Stimulated activated effector memory CD8-positive, alpha-beta T cell treated with anti-CD3 and anti-CD28 coated beads, Interleukin-12 subunit alpha, Interleukin-12 subunit beta, amount 100 ng/mL, for 72 hours (primary cell): ENCODE results near the gene SERPINB10.

Source experiments
- ATAC-seq: fragments of 150-1000 bp; cut with Tn5 transposase; 2 replicates; pipeline ENCODE4 v1.10.0; 2021
- DNase-seq, 2 donors: peaks; one replicate each; pipeline ENCODE4 v3.0.0; 2021 to 2022; ENCODE audit warnings: low spot score in 2 of 2
- H3K27ac Mint-ChIP-seq: one replicate; pipeline ENCODE4 v1.8.0; 2022; ENCODE audit warnings: mild to moderate bottlenecking, mixed read lengths
- H3K36me3 Mint-ChIP-seq: one replicate; pipeline ENCODE4 v1.8.0; 2022; ENCODE audit warnings: mild to moderate bottlenecking, mixed read lengths
- H3K4me1 Mint-ChIP-seq: one replicate; pipeline ENCODE4 v1.8.0; 2022; ENCODE audit warnings: mixed read lengths
- H3K4me3 Mint-ChIP-seq: one replicate; pipeline ENCODE4 v1.8.0; 2022; ENCODE audit warnings: mild to moderate bottlenecking, mixed read lengths
- H3K9me3 Mint-ChIP-seq: one replicate; pipeline ENCODE4 v1.8.0; 2022; ENCODE audit warnings: mixed read lengths

SERPINB10 gene

GRCh38 chr18:63953811-63954210 lies 46.1 kb downstream of the SERPINB10 start:
- no peak for ATAC-seq
- peaks cover 15% of the 10 kb centered on the region for H3K36me3 Mint-ChIP-seq
- no peak overlapping the region for H3K27ac Mint-ChIP-seq
- peaks cover 5% of the 10 kb centered on the region for H3K9me3 Mint-ChIP-seq
- no peak overlapping the region for H3K4me3 Mint-ChIP-seq
- no peak for DNase-seq
- H3K4me1 Mint-ChIP-seq: peaks cover 17% of the 10 kb centered on the region

GRCh38 chr18:63956755-63957154 lies 49.0 kb downstream of the SERPINB10 start:
- Mint-ChIP-seq H3K36me3 (peaks cover 15% of the 10 kb centered on the region), H3K4me3 (no peak overlapping the region), H3K9me3 (no peaks in the 10 kb centered on the region), H3K27ac (no peak overlapping the region), H3K4me1 (no peaks in the 10 kb centered on the region)
- DNase-seq (no peak), ATAC-seq (peak; percentile 46)

GRCh38 chr18:63960891-63961290 lies 53.1 kb downstream of the SERPINB10 start:
- ATAC-seq: no peak
- H3K36me3 Mint-ChIP-seq: no peaks in the 10 kb centered on the region

GRCh38 chr18:63961435-63961980 lies 53.8 kb downstream of the SERPINB10 start:
- no peak for ATAC-seq
- Mint-ChIP-seq H3K9me3 (no peaks in the 10 kb centered on the region), H3K4me1 (no peaks in the 10 kb centered on the region), H3K36me3 (no peaks in the 10 kb centered on the region), H3K27ac (no peak overlapping the region), H3K4me3 (no peak overlapping the region)
- DNase-seq: no peak

More at GRCh38 chr18:63960891-63961290, 53.1 kb downstream of the SERPINB10 start:
- H3K4me3 Mint-ChIP-seq: no peak overlapping the region
- no peak overlapping the region for H3K27ac Mint-ChIP-seq
- H3K9me3 Mint-ChIP-seq: no peaks in the 10 kb centered on the region
- no peaks in the 10 kb centered on the region for H3K4me1 Mint-ChIP-seq
- DNase-seq: no peak

- Mint-ChIP-seq H3K4me1 (no peaks in the 10 kb centered on the region), H3K27ac (no peak overlapping the region), H3K4me3 (no peak overlapping the region), H3K36me3 (no peaks in the 10 kb centered on the region), H3K9me3 (no peaks in the 10 kb centered on the region)
- ATAC-seq: peak; percentile 46
- no peak for DNase-seq
These were observed 54.4 kb downstream of the SERPINB10 start for GRCh38 chr18:63962137-63962536.

- no peaks in the 10 kb centered on the region for H3K9me3 Mint-ChIP-seq
- ATAC-seq: peak; percentile 76
- DNase-seq: no peak
- H3K27ac Mint-ChIP-seq: no peak overlapping the region
- H3K4me3 Mint-ChIP-seq: no peak overlapping the region
- no peaks in the 10 kb centered on the region for H3K4me1 Mint-ChIP-seq
- no peaks in the 10 kb centered on the region for H3K36me3 Mint-ChIP-seq
These were observed 56.0 kb downstream of the SERPINB10 start for GRCh38 chr18:63963615-63964256.

GRCh38 chr18:63964908-63965307 lies 57.1 kb downstream of the SERPINB10 start:
- Mint-ChIP-seq H3K4me1 (peaks cover 11% of the 10 kb centered on the region), H3K27ac (no peak overlapping the region), H3K9me3 (no peaks in the 10 kb centered on the region), H3K4me3 (no peak overlapping the region), H3K36me3 (peaks cover 3% of the 10 kb centered on the region)
- ATAC-seq (no peak), DNase-seq (no peak)

- Mint-ChIP-seq H3K4me1 (peaks cover 19% of the 10 kb centered on the region), H3K36me3 (peaks cover 11% of the 10 kb centered on the region), H3K27ac (no peak overlapping the region), H3K9me3 (no peaks in the 10 kb centered on the region), H3K4me3 (no peak overlapping the region)
- no peak for DNase-seq
- ATAC-seq: no peak
These were observed 58.1 kb downstream of the SERPINB10 start for GRCh38 chr18:63965716-63966330.

GRCh38 chr18:63969942-63970808 lies 62.4 kb downstream of the SERPINB10 start, which contains the start of gene SERPINB8:
SERPINB8 (plus strand) TSS chr18:63970081; CDS start chr18:63978309, 8,228 bp downstream.
- Mint-ChIP-seq H3K27ac (peak within 1 kb of the TSS; percentile 97), H3K4me3 (peak within 1 kb of the TSS; percentile 94), H3K4me1 (peaks cover 40% of the 10 kb centered on the region), H3K9me3 (no peaks in the 10 kb centered on the region), H3K36me3 (peaks cover 24% of the 10 kb centered on the region)
- DNase-seq (peak; percentile 52 to 84), ATAC-seq (peak; percentile 95)

GRCh38 chr18:63970809-63971205 lies 63.0 kb downstream of the SERPINB10 start:
- Mint-ChIP-seq H3K27ac (peak overlapping the region; percentile 97), H3K4me1 (peaks cover 42% of the 10 kb centered on the region), H3K9me3 (no peaks in the 10 kb centered on the region), H3K36me3 (peaks cover 24% of the 10 kb centered on the region), H3K4me3 (peak overlapping the region; percentile 94)
- no peak for ATAC-seq
- DNase-seq: no peak

GRCh38 chr18:63971320-63972001 lies 63.7 kb downstream of the SERPINB10 start:
- Mint-ChIP-seq H3K36me3 (peaks cover 24% of the 10 kb centered on the region), H3K27ac (peak overlapping the region; percentile 97), H3K4me3 (peak overlapping the region; percentile 94), H3K4me1 (peaks cover 42% of the 10 kb centered on the region), H3K9me3 (no peaks in the 10 kb centered on the region)
- DNase-seq: no peak
- ATAC-seq: no peak

- ATAC-seq (no peak), DNase-seq (no peak)
- Mint-ChIP-seq H3K36me3 (peaks cover 24% of the 10 kb centered on the region), H3K9me3 (no peaks in the 10 kb centered on the region), H3K4me1 (peaks cover 42% of the 10 kb centered on the region), H3K4me3 (peak overlapping the region; percentile 94), H3K27ac (peak overlapping the region; percentile 97)
These were observed 64.2 kb downstream of the SERPINB10 start for GRCh38 chr18:63972002-63972376.

- H3K27ac Mint-ChIP-seq: peak overlapping the region; percentile 32
- H3K4me3 Mint-ChIP-seq: no peak overlapping the region
- H3K9me3 Mint-ChIP-seq: no peaks in the 10 kb centered on the region
- ATAC-seq (no peak), DNase-seq (no peak)
- peaks cover 41% of the 10 kb centered on the region for H3K4me1 Mint-ChIP-seq
- H3K36me3 Mint-ChIP-seq: peaks cover 28% of the 10 kb centered on the region
These were observed 67.2 kb downstream of the SERPINB10 start for GRCh38 chr18:63974991-63975390.

GRCh38 chr18:63975628-63976027 lies 67.9 kb downstream of the SERPINB10 start:
- peak overlapping the region; percentile 32 for H3K27ac Mint-ChIP-seq
- H3K4me1 Mint-ChIP-seq: peaks cover 39% of the 10 kb centered on the region
- DNase-seq (no peak), ATAC-seq (no peak)
- H3K4me3 Mint-ChIP-seq: no peak overlapping the region
- no peaks in the 10 kb centered on the region for H3K9me3 Mint-ChIP-seq
- peaks cover 28% of the 10 kb centered on the region for H3K36me3 Mint-ChIP-seq

- ATAC-seq (peak; percentile 79), DNase-seq (no peak)
- Mint-ChIP-seq H3K27ac (peak overlapping the region; percentile 20), H3K9me3 (no peaks in the 10 kb centered on the region), H3K4me3 (no peak overlapping the region), H3K4me1 (peaks cover 32% of the 10 kb centered on the region), H3K36me3 (peaks cover 29% of the 10 kb centered on the region)
These were observed 69.3 kb downstream of the SERPINB10 start for GRCh38 chr18:63977040-63977439.
